Activated CD4-positive, alpha-beta T cell treated with anti-CD3 and anti-CD28 coated beads, Interleukin-2, amount 50 U/mL, for 24 hours (primary cell): Measurements from ENCODE around the gene ERCC4.

Experiments used
- DNase-seq, 2 donors: peaks; one replicate each; pipeline ENCODE4 v3.0.0-alpha.2; 2020; ENCODE audit warnings: low read depth in 1 of 2, low spot score in 1 of 2

The ERCC4 gene

GRCh38 chr16:13988038-13988437, 68.1 kb downstream of the ERCC4 start:
- DNase-seq = no peak

- no peak for DNase-seq
Measured at GRCh38 chr16:13992322-13992721, 72.4 kb downstream of the ERCC4 start.

- DNase-seq = no peak
Measured at GRCh38 chr16:13992976-13993375, 73.0 kb downstream of the ERCC4 start.

GRCh38 chr16:13994239-13995106, 74.5 kb downstream of the ERCC4 start:
- DNase-seq = no peak

GRCh38 chr16:13995194-13995593, 75.2 kb downstream of the ERCC4 start:
- no peak for DNase-seq

- DNase-seq = no peak
Measured at GRCh38 chr16:13996778-13997288, 76.9 kb downstream of the ERCC4 start.

- DNase-seq = no peak
Measured at GRCh38 chr16:13997526-13997925, 77.6 kb downstream of the ERCC4 start.

GRCh38 chr16:13997933-13998332, 78.0 kb downstream of the ERCC4 start:
- no peak for DNase-seq

GRCh38 chr16:13999071-13999894, 79.3 kb downstream of the ERCC4 start:
- DNase-seq = no peak

- no peak for DNase-seq
Measured at GRCh38 chr16:13999895-14000425, 80.0 kb downstream of the ERCC4 start.

- DNase-seq = no peak
Measured at GRCh38 chr16:14001521-14001920, 81.6 kb downstream of the ERCC4 start.
